ENCODE measurements around the gene LEMD2.

The LEMD2 gene

DNA sequence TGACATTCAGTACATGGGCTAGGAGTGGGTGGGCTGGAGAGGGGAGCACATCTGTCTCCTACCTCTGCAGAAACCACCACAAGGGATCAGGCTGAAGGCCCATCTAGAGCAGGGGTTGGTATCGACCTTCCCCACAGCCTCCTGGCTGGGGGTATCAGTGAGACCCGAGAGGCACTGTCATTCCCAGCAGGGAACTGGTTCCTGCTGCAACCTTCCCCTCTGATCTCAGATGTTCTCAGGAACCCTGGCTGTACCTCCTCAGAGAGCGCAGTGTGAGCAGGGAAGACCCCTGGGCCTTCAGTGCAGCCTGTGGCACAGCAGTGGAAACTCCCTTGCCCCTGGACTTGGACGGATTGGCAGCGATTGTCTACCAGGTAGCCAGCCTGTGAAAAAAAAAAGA is 50.1 kb downstream of the LEMD2 start:
- DNase-seq (ENCODE audit: low read depth in 2 of 2) = no peak

DNA sequence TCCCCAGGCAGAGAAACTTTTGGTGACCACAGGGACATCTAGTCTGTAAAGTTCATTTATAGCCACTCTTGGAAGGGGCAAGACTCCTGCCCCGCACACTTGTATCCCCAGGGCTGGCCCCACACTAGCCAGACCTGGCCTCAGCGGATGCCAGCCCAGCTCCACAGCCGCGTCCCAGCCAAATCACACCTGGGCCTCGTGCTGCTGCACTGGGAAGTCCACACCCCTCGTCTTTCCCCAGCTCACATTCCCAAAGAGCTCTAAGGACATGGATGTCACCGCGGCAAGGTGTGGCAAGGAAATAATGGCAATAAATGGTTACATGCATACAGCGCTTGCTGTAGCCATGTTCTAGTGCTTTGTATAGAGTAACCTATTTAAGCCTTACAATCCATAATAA is 50.8 kb downstream of the LEMD2 start:
- no peak for DNase-seq (ENCODE audit: low read depth in 2 of 2)

DNA sequence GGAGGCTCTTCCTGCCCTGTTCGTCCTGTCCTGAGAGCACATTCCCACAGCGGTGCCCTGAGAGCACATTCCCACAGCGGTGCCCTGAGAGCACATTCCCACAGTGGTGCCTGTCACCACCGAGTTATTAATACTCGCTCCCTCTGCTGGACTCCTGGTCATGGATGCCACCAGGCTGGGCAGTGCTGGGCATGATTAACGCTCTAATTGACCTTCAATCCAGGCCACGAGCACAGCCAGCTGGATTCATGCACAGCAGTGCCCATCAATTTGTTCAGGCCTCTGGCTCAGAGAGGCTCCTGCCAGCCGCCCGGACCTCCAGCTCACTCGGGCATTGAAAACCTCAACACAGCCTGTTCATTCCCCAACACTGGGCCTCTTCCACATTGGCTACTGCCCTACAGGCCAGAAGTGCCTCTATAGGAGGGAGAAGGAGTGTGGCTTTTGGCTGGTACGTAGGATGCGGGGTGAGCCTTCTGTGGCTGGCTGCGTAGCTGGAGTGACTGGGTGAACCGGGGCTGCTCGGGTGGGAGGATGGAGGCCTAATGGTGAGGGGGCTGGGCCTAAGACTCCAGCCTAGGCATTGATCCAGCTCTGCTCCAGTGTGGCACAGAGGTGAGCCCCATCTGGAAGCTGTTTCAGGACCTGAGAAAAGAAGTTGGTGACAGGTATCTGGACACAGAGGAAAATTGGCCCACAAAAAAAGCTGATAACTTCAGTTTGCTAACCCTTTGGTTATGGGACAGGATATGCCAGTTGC is 51.5 kb downstream of the LEMD2 start:
- DNase-seq (ENCODE audit: low read depth in 2 of 2) = no peak

DNA sequence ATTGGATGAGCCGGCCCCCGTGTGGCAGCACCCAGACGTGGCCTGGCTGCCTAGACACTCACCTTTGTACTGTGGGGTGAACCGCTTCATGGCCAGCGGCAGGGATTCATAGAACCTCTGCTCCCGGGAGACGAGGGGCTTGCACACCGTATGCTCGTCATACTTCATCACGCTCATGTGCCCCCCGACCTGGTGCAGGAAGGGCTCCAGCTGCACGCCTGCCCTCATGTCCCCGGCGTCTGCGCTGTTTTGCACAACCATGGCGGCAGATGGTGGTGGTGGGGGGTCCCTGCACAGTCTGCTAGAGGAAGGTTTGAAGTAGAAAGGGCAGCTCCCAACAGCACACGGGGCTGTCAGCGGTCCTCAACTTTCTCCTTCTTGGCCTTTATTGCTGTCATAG is 53.7 kb downstream of the LEMD2 start:
- no peak for DNase-seq (ENCODE audit: low read depth in 2 of 2)

DNA sequence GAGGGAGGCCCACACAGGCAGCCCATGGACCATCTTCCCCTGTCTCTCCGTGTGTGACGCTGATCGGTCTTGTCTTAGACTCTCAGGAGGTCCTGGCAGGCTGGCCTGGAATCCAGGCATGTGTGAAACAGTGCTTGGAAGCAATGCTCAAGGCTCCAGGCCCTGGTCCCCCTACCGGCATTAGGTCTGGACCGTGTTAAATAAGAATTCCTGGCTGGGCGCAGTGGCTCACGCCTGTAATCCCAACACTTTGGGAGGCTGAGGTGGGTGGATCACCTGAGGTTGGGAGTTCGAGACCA is 55.3 kb downstream of the LEMD2 start:
- no peak for DNase-seq (ENCODE audit: low read depth in 2 of 2)

DNA sequence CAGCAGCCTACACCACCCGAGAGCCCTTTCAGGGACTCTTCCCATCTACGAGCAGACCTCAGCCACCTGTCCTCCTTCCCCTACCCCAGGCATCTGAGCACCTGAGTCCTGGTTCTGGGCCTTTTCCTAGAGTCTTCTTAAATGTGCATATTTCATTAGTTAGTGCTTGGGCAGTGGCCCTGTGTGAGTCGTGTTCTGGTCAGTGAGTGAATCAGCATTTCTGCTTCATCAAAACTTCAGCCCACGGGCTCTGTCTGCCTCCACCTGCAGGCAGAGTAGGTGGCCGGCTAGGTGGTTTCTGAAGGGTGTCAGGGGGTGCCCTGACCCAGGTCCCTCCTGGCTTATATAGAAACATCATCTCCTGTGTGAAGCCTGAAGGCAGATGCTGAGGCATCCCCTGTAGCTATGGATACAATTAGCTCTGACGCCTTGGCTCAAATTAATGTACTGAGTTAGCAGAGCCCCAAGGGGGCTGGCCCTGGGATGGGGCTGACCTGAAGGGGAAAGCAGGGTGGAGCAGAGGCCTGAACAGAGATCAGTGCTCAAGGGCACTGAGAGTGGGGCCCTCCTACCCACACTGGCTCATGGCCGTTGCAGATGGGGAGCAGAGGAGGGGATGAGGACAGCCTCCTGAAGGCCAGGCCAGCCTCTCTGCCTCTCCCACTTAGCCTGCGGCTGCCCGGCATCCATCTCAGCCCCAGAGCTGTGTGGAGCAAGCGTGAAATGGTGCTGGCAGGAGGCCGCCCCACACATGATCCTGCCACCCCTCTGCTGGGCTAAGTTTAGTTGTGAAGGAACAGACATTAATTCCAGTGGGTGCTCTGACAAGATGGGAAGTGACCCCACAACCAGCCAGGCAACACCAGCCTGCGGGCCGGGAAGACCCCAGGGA is 55.9 kb downstream of the LEMD2 start:
- DNase-seq (ENCODE audit: low read depth in 2 of 2) = no peak

DNA sequence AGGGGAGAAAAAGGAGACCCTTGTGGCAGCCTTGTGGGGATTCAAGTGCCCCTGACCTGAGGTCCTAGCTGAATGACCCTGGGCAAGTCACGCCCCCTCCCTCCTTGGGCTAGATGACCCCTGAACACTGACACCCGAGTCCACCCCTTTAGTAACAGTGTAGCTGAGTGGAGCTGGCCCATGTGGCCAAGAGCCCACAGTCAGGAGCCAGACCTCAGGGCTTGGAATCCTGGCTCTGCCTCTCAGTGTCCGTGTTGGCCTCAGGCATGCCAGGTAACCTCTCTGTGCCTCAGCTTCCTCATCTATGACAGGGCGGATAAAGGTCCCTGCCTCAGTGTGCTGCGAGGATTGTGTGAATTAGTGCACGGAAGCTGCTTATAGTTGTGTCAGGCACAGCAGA is 56.5 kb downstream of the LEMD2 start:
- no peak for DNase-seq (ENCODE audit: low read depth in 2 of 2)

DNA sequence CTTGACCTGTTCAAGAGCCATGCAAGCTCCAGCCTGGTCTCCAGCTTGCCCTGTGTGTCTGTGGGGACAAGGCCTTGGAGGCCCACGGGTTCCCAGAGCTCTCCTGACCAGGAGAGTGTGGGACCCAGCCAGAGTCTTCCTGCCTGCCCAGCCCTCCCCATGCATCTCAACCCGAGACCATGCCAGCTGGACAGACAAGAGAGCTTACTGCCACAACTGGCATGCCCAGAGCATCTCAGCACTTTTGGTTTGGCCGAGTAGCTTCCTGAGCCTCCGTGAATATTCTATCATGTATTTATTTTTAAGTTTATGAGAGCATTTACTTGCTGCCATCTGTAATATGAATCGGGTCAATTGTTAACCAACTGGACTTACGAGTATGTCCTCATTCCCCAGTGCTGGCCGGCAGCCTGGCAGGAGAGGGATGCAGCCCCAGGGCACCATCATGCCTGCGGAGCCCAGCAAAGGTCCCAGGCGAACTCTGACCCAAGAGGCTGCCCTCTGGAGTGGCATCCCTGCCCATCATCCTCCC is 57.1 kb downstream of the LEMD2 start:
- DNase-seq (ENCODE audit: low read depth in 2 of 2) = no peak

DNA sequence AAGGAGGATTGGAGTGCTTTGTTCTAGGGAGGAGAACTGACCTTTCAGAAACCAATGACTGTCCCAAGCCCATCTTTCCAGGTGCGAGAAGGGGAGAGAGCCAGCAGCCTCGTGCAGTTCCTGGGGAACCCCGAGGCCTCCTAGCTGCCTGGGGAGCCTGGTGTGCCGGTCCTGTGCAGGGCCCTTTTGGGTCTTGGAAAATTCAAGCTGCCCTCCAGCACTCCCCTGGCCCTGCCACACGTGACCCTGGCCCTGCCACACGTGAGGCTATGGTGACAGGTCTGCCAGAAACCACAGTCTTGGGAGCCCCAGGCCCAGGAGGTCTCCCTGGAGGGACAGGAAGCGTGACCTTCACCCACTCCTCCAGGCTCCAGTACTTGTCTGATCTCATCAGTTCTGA is 57.9 kb downstream of the LEMD2 start:
- DNase-seq (ENCODE audit: low read depth in 2 of 2) = no peak

DNA sequence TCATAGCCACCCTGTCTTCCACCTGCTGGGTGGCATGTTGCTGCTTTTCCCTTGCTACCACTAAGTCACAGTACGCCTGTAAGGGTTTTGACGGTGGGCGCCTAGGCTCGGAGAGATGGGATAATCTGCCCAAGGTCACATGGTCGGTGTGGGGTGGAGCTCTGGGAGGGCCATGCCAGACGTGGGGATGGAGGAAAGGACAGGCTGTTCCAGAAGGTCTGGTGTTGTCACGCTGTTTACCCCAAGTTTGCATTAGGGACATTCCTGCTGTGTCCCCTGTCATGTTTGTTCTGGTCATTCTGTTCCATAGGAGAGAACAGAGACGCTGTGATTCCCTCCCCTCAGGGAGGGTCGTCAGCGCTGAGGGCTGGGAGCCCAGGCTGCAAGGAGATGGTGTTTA is 58.3 kb downstream of the LEMD2 start:
- DNase-seq (ENCODE audit: low read depth in 2 of 2) = no peak

DNA sequence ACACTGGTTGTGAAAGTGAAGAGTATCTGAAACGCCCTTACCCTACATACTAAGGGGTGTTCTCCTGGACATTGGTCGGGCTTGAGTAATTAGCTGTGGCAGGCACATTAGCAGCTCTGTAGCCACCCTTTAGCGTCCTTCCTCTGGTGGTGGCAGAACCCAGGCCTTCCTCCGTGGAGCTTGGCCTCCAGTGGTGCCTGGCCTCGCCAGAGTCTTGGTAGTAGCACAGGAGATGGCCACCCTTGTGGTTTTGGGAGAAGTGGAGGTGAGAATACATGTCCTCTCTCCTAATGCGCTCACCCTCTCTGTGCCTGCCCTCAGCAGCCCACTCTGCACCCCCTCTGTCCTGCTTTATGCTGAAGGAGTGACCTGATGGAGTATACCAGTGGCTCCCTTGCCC is 59.9 kb downstream of the LEMD2 start:
- no peak for DNase-seq (ENCODE audit: low read depth in 2 of 2)

DNA sequence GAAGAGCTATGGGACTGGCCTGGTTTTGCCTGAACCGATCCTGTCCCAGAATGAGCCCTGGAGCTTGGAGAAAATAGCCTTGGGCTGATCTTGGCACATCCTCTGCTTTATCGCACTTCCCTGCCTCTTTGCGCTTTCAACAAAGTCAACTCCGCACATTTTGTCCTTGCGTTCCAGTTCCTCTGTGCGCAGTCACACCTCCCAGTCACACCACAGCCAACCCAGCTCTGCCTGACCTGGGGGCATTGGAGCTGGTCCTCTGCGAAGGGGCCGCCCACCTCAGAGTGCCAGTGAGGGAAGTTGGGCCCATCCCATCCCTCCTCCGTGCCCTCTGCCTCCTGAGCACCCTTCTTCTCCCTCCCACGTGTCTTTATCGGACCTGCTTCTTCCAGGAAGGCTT is 60.5 kb downstream of the LEMD2 start:
- no peak for DNase-seq (ENCODE audit: low read depth in 2 of 2)

DNA sequence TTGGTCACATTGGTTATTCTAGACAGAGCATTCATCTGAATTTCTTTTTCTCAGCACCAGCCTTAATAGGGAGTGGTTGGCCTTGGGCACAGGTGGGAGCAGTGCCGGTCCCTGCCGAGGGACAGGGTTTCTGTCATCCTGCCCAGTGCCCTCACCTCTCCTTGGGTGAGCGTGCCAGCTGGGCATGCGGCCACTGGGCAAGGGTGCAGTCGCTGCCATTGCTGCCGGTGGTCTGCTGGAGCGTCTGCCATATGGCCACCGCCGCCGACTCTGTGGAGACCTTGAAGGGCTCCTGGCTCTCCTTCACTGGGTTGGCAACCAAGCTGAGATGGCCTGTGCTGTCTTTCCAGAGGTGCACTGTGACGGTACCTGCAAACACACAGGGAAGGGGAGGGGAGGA is 61.0 kb downstream of the LEMD2 start:
- no peak for DNase-seq (ENCODE audit: low read depth in 2 of 2)

DNA sequence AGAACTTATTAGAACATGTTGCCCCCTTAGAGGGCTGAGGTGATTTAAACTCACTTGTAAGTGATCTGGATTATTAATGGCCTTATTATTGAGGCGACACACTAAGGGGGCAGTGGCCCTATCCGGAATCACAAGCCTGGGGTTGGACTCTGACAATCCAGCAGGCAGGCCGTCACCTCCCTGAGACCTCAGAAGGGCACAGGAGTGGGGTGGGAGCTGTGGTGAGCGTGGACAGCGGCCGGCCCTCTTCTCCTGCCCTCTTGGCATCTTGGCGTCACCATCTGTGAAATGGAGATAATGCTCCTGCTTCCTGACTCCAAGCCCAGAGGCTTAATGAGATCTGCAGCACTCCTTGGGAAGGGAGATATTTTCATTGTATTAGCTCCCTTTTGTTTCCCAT is 61.8 kb downstream of the LEMD2 start:
- no peak for DNase-seq (ENCODE audit: low read depth in 2 of 2)

DNA sequence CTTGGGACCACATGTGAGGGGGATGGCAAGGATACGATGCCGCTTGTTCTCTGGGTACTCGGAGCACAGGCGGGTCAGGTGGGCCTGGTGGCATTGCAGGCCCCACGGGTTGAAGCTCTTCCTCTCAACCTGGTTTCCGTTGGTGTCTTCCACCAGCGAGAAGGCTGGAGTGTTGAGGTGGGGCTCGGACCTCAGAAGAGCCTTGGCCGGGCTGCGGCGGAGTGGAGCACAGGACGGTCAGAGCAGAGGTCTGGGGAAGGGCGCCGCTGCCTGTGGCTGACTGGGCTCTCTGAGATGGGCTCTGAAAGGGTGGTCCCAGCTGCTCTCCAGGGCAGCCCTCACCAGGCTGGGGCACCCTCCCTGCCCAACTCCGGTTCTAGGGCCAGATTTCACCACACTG is 62.2 kb downstream of the LEMD2 start:
- no peak for DNase-seq (ENCODE audit: low read depth in 2 of 2)

DNA sequence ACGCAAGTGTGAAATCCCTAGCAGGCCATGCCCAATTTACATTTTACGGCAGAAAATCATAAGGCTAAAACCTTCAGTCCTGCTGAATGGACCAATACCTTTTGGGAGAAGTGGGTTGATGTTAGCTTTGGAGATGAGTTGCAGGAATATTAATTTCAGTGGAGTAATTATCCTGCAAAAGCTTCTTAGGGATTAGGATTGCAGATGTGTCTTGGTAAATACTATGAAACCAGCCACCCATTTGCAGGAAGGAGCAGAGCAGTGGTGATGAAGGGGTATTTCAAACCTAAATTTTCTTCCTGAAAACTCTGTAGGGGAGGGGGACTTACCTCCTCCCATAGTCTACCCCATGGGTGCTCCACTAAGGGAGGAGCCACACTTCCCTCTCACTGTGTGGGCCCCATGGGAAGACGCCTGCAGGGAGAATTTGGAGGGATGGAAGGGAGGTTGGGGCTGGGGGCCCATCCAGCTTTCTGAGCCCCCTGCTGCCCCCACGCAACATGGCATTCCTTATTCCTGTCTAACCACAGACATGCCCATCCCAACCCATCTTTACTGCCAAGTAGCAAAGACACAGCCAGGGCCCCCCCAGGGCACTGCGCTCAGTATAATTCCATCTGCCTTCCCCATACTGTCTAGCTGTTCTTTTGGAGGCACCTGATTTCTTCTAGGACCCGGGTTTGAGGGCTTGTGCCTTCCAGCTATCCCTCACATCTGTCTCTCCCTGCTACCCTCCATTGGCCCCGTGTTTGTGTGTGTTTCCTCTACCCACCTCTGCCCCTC is 62.8 kb downstream of the LEMD2 start:
- DNase-seq (ENCODE audit: low read depth in 2 of 2) = no peak

DNA sequence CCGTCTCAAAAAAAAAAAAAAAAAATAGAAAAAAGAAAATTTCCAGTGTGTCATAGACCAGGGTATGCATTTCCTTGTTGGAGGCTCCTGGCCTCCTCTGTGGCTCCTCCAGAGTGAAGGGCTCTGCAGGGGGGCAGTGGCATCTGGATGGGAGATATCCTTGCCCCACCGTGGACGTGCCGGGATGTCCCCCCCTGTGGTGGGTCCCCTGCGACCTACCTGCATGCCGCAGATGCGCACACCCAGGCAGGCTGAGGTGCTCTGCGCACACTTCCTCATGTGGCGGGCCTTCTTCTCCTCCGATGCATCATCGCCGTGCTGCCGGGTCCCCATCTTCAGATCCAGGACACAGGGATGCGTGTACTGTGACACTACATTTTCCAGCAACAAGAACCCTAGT is 63.7 kb downstream of the LEMD2 start:
- DNase-seq (ENCODE audit: low read depth in 2 of 2) = no peak

DNA sequence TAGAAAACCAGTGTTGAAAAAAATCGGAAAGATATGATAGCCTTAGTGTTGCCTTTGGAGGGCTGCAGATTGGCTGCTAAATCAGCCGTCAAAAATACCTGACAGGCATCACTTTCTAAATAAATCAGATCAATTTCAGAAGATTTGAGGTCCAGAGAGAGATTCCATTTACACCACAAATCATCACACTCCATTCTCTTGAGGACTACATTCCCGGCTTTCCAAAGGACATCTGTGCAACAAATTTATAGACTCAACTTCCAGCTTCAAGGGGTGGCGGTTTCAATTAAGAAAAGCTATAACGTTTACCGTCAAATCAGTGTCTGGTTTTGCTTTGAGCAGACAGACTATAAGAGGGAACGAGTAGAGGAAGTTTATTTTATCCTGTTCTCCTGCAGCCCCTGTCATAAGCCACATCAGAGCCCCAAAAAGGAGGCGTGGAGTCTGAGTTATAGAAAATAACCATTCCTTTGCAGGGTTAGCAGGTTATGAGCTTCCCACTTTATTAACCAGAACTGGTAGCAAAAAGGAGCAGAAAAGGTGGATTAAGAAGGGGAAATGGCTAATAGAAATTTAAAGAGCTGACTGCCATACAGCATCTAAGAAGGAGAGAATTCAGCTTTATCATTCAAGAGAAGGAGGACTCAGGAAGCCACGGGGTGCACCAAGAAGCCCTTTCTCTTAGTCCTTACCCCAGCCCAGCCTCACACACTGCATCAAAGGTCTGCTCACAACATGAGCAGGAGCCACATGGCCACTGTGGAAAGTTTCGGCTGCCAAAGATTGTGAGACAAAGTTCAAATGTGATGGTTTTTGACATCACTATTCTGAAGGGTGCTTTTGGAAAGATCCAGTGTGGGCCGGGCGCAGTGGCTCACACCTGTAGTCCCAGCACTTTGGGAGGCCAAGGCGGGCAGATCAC is 64.6 kb downstream of the LEMD2 start:
- no peak for DNase-seq (ENCODE audit: low read depth in 2 of 2)

DNA sequence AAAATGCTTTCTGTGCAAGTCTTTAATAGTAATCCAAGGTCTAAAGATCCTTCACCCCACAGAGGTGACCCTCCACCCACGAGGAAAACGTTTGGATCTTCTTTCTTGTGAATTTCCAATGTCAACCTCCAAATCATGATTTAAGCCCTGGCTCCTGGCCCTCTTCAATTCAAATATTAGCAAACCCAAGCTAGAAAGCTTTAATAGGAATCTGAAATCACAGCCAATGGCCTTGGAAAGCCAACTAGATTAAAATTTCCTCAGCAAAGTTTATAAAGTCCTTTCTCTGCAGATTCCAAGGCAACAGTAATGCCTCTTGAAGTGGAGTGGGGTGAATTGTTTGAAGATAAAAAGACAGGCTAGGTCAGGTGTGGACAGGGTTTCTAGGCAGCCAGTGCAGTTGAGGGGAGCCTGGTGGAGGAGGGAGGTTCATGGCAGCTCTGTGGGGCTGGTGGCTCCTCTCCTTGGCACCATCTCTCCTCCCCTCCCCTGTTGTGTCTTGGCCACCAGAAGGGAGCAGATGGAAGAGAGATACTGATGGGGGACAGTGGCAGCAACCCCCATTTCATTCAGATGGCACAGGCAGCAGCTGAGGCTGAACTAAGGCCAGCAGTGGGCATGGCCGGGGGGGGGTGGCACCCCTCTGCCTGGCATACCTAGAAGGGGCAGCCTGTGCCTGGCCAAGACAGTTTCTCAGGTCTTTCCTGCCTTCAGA is 65.4 kb downstream of the LEMD2 start:
- DNase-seq (ENCODE audit: low read depth in 2 of 2) = no peak

DNA sequence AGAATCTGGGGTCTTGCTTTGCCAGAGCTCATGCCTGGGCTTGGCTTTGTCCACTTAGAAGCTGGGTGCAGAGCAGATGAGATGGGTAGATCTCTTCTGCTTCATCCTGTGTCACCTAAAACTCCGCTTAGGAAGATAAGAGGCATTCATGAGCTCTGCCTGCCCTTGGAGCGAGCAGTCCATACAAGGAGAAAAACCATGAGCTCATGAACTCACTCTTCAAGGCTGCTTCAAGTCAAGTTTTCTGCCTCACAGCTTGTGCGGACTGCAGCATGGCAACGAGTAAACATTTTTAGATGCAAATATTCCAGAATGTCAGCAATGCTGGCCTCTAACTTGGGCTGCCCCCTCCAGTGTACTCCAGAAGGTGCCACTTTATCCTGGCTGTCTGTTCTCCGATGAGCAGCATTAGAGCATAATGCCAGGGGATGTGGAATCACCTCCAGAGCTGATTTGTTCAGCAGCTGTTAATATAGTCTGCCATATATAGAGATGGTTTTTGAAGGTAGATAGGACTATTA is 66.8 kb downstream of the LEMD2 start:
- DNase-seq (ENCODE audit: low read depth in 2 of 2) = no peak

Measured in stimulated activated CD4-positive, alpha-beta T cell treated with anti-CD3 and anti-CD28 coated beads, Interleukin-15, amount 100 ng/mL, for 48 hours (primary cell).